Thoracic aorta (tissue), 2 donors: ENCODE data around the gene ZBTB17. TPM values are rescaled to one million over a fixed set of nuclear protein-coding genes. Genes with fewer than 3 reads are reported as not detected.
A peak's percentile ranks its signal among the peaks of the same experiment; 100 is the strongest.

ENCODE experiments used
- ATAC-seq: fragments of 150-250 bp; one replicate; pipeline ENCODE4 v1.8.0; 2017; ENCODE audit warnings: low read depth; ENCODE audit not compliant: insufficient number of reproducible peaks, low FRiP score
- DNase-seq: peaks from one replicate; pipeline ENCODE4 v3.0.0-alpha.2; 2020; ENCODE audit warnings: low spot score
- H3K27ac ChIP-seq, 2 donors: fragments of 200-600 bp; sonication (generic); 1 replicate in 1 of 2; 2 replicates in 1 of 2; pipeline ENCODE4 v1.5.1; 2016; ENCODE audit warnings: mild to moderate bottlenecking in 2 of 2, moderate library complexity in 2 of 2
- H3K27me3 ChIP-seq: fragments of 200-600 bp; sonication (generic); replicated peaks from 2 replicates; pipeline ENCODE4 v1.6.0; 2016; ENCODE audit warnings: mild to moderate bottlenecking; ENCODE audit not compliant: insufficient read depth
- H3K36me3 ChIP-seq: fragments of 200-600 bp; sonication (generic); one replicate; pipeline ENCODE4 v1.5.1; 2016
- H3K4me1 ChIP-seq, 2 donors: fragments of 200-600 bp; sonication (generic); 1 replicate in 1 of 2; 2 replicates in 1 of 2; pipeline versions ENCODE4 v1.5.1 to v1.6.0; 2016; ENCODE audit warnings: low read depth in 2 of 2, mild to moderate bottlenecking in 1 of 2; ENCODE audit not compliant: control insufficient read depth in 1 of 2
- H3K4me3 ChIP-seq: fragments of 200-600 bp; sonication (generic); 2 replicates; pipeline ENCODE4 v1.5.1; 2016; ENCODE audit warnings: mild to moderate bottlenecking
- H3K9me3 ChIP-seq: fragments of 200-600 bp; sonication (generic); 2 replicates; pipeline ENCODE4 v1.5.1; 2016
- CTCF ChIP-seq: fragments of 200-600 bp; sonication (generic); IDR thresholded peaks from one replicate; pipeline ENCODE4 v1.5.1; 2019; ENCODE audit warnings: antibody characterized with exemption
- total RNA-seq, 2 donors: library from RNA; depleted of rRNA; stranded (reverse); fragments of >200 nt; gene quantifications; one replicate each; pipeline versions ENCODE4 v1.1.0 to v1.2.3, GENCODE V29; 2016

Gene ZBTB17
- total RNA-seq, 2 donors from 2014 or later, result 42.9 to 46.5 TPM

GRCh38 chr1:15937706-15938168, 38.2 kb downstream of the ZBTB17 start:
- peak overlapping the region; percentile 7 to 35 for H3K27ac ChIP-seq
- no peak for TF ChIP-seq CTCF
- DNase-seq (no peak), ATAC-seq (no peak)
- no peaks in the 10 kb centered on the region for H3K27me3 ChIP-seq
- H3K4me1 ChIP-seq, result peaks cover 5 to 30% of the 10 kb centered on the region in 2 donors
- peaks cover 80% of the 10 kb centered on the region for H3K36me3 ChIP-seq
- H3K4me3 ChIP-seq, result no peak overlapping the region
- H3K9me3 ChIP-seq, result no peaks in the 10 kb centered on the region

- DNase-seq, result no peak
These were observed 38.8 kb downstream of the ZBTB17 start for GRCh38 chr1:15937146-15937545.

DNA sequence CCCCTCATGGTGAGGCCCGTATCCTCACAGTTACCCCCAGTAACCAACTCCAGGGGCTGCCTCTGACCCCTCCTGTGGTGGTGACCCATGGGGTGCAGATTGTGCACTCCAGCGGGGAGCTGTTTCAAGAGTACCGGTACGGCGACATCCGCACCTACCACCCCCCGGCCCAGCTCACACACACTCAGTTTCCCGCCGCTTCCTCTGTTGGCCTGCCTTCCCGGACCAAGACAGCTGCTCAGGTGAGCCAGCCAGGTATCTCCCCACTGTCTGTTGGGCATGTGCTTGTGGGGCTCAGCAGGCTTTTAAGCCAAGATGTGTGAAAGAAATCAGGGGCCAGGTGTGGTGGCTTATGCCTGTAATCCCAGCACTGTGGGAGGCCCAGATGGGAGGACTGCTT, 39.9 kb downstream of the ZBTB17 start:
- Histone ChIP-seq H3K9me3 (no peaks in the 10 kb centered on the region), H3K27ac (no peak overlapping the region), H3K4me3 (no peak overlapping the region), H3K4me1 (peaks cover 5 to 15% of the 10 kb centered on the region in 2 donors), H3K27me3 (no peaks in the 10 kb centered on the region), H3K36me3 (peaks cover 84% of the 10 kb centered on the region)
- no peak for TF ChIP-seq CTCF
- DNase-seq (no peak), ATAC-seq (no peak)

More at GRCh38 chr1:15937146-15937545, 38.8 kb downstream of the ZBTB17 start:
- peak overlapping the region; percentile 7 to 35 for H3K27ac ChIP-seq
- no peaks in the 10 kb centered on the region for H3K9me3 ChIP-seq
- no peak for TF ChIP-seq CTCF
- H3K27me3 ChIP-seq, result no peaks in the 10 kb centered on the region
- no peak overlapping the region for H3K4me3 ChIP-seq
- H3K4me1 ChIP-seq, result peaks cover 5 to 24% of the 10 kb centered on the region in 2 donors
- H3K36me3 ChIP-seq, result peaks cover 83% of the 10 kb centered on the region
- ATAC-seq, result no peak

GRCh38 chr1:15935056-15935950, 40.6 kb downstream of the ZBTB17 start:
- H3K27ac ChIP-seq, result no peak overlapping the region
- DNase-seq (no peak), ATAC-seq (no peak)
- no peak for TF ChIP-seq CTCF
- H3K36me3 ChIP-seq, result peaks cover 92% of the 10 kb centered on the region
- H3K4me1 ChIP-seq, result peaks cover 5 to 15% of the 10 kb centered on the region in 2 donors
- H3K9me3 ChIP-seq, result no peaks in the 10 kb centered on the region
- H3K27me3 ChIP-seq, result no peaks in the 10 kb centered on the region
- no peak overlapping the region for H3K4me3 ChIP-seq

DNA sequence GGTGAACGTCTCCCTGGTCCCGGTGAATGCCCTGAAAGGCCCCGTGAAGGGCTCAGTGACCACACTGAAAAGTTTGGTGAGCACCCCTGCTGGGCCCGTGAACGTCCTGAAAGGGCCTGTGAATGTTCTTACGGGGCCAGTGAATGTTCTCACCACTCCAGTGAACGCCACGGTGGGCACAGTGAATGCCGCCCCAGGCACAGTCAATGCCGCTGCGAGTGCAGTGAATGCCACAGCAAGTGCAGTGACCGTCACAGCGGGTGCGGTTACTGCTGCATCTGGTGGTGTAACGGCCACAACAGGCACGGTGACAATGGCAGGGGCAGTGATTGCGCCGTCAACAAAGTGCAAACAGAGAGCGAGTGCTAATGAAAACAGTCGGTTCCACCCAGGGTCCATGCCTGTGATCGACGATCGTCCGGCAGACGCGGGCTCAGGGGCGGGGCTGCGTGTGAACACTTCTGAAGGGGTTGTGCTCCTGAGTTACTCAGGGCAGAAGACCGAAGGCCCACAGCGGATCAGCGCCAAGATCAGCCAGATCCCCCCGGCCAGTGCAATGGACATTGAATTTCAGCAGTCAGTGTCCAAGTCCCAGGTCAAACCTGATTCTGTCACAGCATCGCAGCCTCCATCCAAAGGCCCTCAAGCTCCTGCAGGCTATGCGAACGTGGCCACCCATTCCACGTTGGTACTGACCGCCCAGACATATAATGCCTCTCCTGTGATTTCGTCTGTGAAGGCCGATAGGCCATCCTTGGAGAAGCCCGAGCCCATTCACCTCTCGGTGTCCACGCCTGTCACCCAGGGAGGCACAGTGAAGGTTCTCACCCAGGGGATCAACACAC, 41.5 kb downstream of the ZBTB17 start:
- Histone ChIP-seq H3K27ac (no peak overlapping the region), H3K9me3 (no peaks in the 10 kb centered on the region), H3K4me1 (peaks cover 5 to 16% of the 10 kb centered on the region in 2 donors), H3K27me3 (no peaks in the 10 kb centered on the region), H3K36me3 (peaks cover 93% of the 10 kb centered on the region), H3K4me3 (no peak overlapping the region)
- ATAC-seq (no peak), DNase-seq (no peak)
- no peak for TF ChIP-seq CTCF
